HUES6 (cell line): ENCODE measurements around the gene PGAP1.
"Not testable (repeated sequence)": the region's sequence is repeated elsewhere in the genome, so short reads cannot be mapped to it uniquely, and the experiment has no call there.

Experiments
- H3K27ac ChIP-seq: 2 replicates; pipeline ENCODE4 v1.7.0; 2013; ENCODE audit warnings: low read depth, mild to moderate bottlenecking, low read length, inconsistent platforms
- H3K27me3 ChIP-seq: 2 replicates; pipeline ENCODE4 v1.6.1; 2013; ENCODE audit warnings: low read length; ENCODE audit not compliant: control insufficient read depth, insufficient read depth
- H3K36me3 ChIP-seq: 2 replicates; pipeline ENCODE4 v1.6.1; 2013; ENCODE audit warnings: low read length; ENCODE audit not compliant: control insufficient read depth, insufficient read depth
- H3K4me1 ChIP-seq: 2 replicates; pipeline ENCODE4 v1.6.1; 2013; ENCODE audit warnings: low read length; ENCODE audit not compliant: control insufficient read depth, insufficient read depth
- H3K4me3 ChIP-seq: 2 replicates; pipeline ENCODE4 v1.5.1; 2013; ENCODE audit warnings: low read depth, low read length
- H3K9ac ChIP-seq: one replicate; pipeline ENCODE4 v1.6.1; 2013; ENCODE audit warnings: mild to moderate bottlenecking, low read length
- H3K9me3 ChIP-seq: 2 replicates; pipeline ENCODE4 v1.6.1; 2013; ENCODE audit warnings: low read depth, low read length; ENCODE audit not compliant: control insufficient read depth, insufficient read depth

PGAP1 gene

GRCh38 chr2:196925051-196925767, 1.3 kb downstream of the PGAP1 start:
- H3K27ac ChIP-seq, result no peak overlapping the region
- H3K9ac ChIP-seq, result peak overlapping the region; percentile 76
- no peaks in the 10 kb centered on the region for H3K36me3 ChIP-seq
- H3K9me3 ChIP-seq, result no peaks in the 10 kb centered on the region
- H3K4me1 ChIP-seq, result peaks cover 9% of the 10 kb centered on the region
- peaks cover 13% of the 10 kb centered on the region for H3K27me3 ChIP-seq
- peak overlapping the region; percentile 93 for H3K4me3 ChIP-seq

- H3K36me3 ChIP-seq, result peaks cover 1% of the 10 kb centered on the region
- peaks cover 10% of the 10 kb centered on the region for H3K27me3 ChIP-seq
- no peaks in the 10 kb centered on the region for H3K9me3 ChIP-seq
- peaks cover 9% of the 10 kb centered on the region for H3K4me1 ChIP-seq
- H3K4me3 ChIP-seq, result peak overlapping the region; percentile 93
- no peak overlapping the region for H3K9ac ChIP-seq
- H3K27ac ChIP-seq, result no peak overlapping the region
Measured at GRCh38 chr2:196924051-196924450, 2.5 kb downstream of the PGAP1 start.

GRCh38 chr2:196918927-196919326, 7.6 kb downstream of the PGAP1 start:
- no peak overlapping the region for H3K27ac ChIP-seq

GRCh38 chr2:196917802-196918201, 8.7 kb downstream of the PGAP1 start:
- no peak overlapping the region for H3K27ac ChIP-seq
- H3K27me3 ChIP-seq, result no peaks in the 10 kb centered on the region
- H3K9ac ChIP-seq, result no peak overlapping the region
- no peaks in the 10 kb centered on the region for H3K4me1 ChIP-seq
- H3K9me3 ChIP-seq, result no peaks in the 10 kb centered on the region
- H3K36me3 ChIP-seq, result peaks cover 49% of the 10 kb centered on the region
- no peak overlapping the region for H3K4me3 ChIP-seq

More at GRCh38 chr2:196918927-196919326, 7.6 kb downstream of the PGAP1 start:
- Histone ChIP-seq H3K4me3 (no peak overlapping the region), H3K36me3 (peaks cover 39% of the 10 kb centered on the region), H3K9ac (no peak overlapping the region), H3K9me3 (no peaks in the 10 kb centered on the region), H3K4me1 (no peaks in the 10 kb centered on the region), H3K27me3 (no peaks in the 10 kb centered on the region)

- Histone ChIP-seq H3K36me3 (peaks cover 60% of the 10 kb centered on the region), H3K27ac (no peak overlapping the region), H3K9me3 (peaks cover 5% of the 10 kb centered on the region; the same call in 1 of the 2 replicates), H3K27me3 (no peaks in the 10 kb centered on the region), H3K4me1 (no peaks in the 10 kb centered on the region), H3K4me3 (no peak overlapping the region), H3K9ac (no peak overlapping the region)
Measured at GRCh38 chr2:196915507-196916189, 10.9 kb downstream of the PGAP1 start.

GRCh38 chr2:196914867-196915460, 11.5 kb downstream of the PGAP1 start:
- Histone ChIP-seq H3K4me1 (no peaks in the 10 kb centered on the region), H3K9me3 (peaks cover 5% of the 10 kb centered on the region; the same call in 1 of the 2 replicates), H3K4me3 (no peak overlapping the region), H3K27ac (no peak overlapping the region), H3K9ac (no peak overlapping the region), H3K36me3 (peaks cover 60% of the 10 kb centered on the region), H3K27me3 (no peaks in the 10 kb centered on the region)

GRCh38 chr2:196913691-196914090, 12.8 kb downstream of the PGAP1 start:
- Histone ChIP-seq H3K9me3 (peaks cover 5% of the 10 kb centered on the region; the same call in 1 of the 2 replicates), H3K36me3 (peaks cover 55% of the 10 kb centered on the region), H3K27me3 (no peaks in the 10 kb centered on the region), H3K4me3 (no peak overlapping the region), H3K4me1 (no peaks in the 10 kb centered on the region), H3K27ac (no peak overlapping the region), H3K9ac (no peak overlapping the region)

GRCh38 chr2:196905365-196905764, 21.1 kb downstream of the PGAP1 start:
- H3K27ac ChIP-seq, H3K9me3 ChIP-seq, H3K4me1 ChIP-seq, H3K27me3 ChIP-seq: not testable (repeated sequence)
- Histone ChIP-seq H3K9ac (peak overlapping the region; percentile 31), H3K4me3 (peak overlapping the region; percentile 48), H3K36me3 (peaks cover 14% of the 10 kb centered on the region)

- H3K4me3 ChIP-seq, result no peak overlapping the region
- H3K27me3 ChIP-seq, result no peaks in the 10 kb centered on the region
- H3K9ac ChIP-seq, result no peak overlapping the region
- H3K36me3 ChIP-seq, result peaks cover 21% of the 10 kb centered on the region
- no peak overlapping the region for H3K27ac ChIP-seq
- no peaks in the 10 kb centered on the region for H3K9me3 ChIP-seq
- H3K4me1 ChIP-seq, result no peaks in the 10 kb centered on the region
Measured at GRCh38 chr2:196902828-196903227, 23.7 kb downstream of the PGAP1 start.

- H3K9ac ChIP-seq, result no peak overlapping the region
- no peaks in the 10 kb centered on the region for H3K9me3 ChIP-seq
- no peaks in the 10 kb centered on the region for H3K4me1 ChIP-seq
- H3K36me3 ChIP-seq, result peaks cover 30% of the 10 kb centered on the region
- no peaks in the 10 kb centered on the region for H3K27me3 ChIP-seq
- H3K27ac ChIP-seq, result no peak overlapping the region
- no peak overlapping the region for H3K4me3 ChIP-seq
Measured at GRCh38 chr2:196900843-196901242, 25.7 kb downstream of the PGAP1 start.

GRCh38 chr2:196899976-196900375, 26.5 kb downstream of the PGAP1 start:
- Histone ChIP-seq H3K9me3 (no peaks in the 10 kb centered on the region), H3K27me3 (no peaks in the 10 kb centered on the region), H3K36me3 (peaks cover 31% of the 10 kb centered on the region), H3K27ac (no peak overlapping the region), H3K4me3 (no peak overlapping the region), H3K4me1 (no peaks in the 10 kb centered on the region), H3K9ac (no peak overlapping the region)
